ENCODE results near the gene WIF1.

The WIF1 gene

DNA sequence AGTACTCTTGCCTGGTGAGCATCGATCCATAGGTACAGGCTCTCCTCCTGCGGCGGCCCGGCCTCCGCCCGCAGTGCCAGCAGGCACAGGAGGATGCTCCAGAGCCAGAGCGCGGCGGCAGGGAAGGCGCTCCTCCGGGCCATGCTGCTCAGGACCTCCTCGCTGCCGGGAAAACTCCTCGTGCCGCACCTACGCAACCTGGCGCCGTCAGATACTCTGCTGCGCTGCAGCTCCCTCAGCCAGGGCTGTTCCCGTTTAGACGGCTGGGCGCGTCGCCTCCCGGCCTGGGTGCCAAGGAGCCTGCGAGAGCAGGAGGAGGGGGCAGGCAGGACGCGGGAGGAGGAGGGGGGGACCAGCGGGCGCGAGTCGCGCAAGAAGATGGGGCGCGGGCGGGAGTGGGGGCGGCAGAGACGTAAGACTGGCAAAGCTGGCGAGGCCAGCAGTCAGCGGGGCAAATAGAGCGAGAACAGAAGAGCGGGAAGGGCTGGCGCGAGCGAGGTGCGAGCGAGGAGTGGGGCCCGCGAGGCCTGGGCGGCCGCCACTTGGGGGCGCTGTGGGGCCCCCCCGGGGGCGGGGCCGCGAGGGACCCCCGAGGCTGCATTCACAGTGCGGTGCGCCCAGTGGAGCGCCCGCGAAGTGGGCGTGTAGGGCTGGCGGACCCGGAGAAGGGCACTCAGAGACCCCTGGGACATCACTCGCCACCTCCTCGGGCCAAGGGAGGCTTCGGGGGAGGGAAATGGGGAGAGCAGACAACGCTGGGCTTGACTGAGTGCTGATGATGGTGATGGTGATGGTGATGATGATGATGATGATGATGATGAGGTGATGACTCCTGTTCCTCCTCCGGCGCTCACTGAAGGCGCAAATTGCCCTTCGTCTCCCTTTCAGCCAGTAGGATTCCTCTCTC, at the start of gene WIF1 (continued):
- TF ChIP-seq, protein P1, sequence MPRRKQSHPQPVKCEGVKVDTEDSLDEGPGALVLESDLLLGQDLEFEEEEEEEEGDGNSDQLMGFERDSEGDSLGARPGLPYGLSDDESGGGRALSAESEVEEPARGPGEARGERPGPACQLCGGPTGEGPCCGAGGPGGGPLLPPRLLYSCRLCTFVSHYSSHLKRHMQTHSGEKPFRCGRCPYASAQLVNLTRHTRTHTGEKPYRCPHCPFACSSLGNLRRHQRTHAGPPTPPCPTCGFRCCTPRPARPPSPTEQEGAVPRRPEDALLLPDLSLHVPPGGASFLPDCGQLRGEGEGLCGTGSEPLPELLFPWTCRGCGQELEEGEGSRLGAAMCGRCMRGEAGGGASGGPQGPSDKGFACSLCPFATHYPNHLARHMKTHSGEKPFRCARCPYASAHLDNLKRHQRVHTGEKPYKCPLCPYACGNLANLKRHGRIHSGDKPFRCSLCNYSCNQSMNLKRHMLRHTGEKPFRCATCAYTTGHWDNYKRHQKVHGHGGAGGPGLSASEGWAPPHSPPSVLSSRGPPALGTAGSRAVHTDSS (tag by site-specific recombination; IDR thresholded peaks at IDR 0.05), result peak; percentile 95
- TF ChIP-seq ZNF626 (tag by site-specific recombination; IDR thresholded peaks at IDR 0.05), result no peak
- TF ChIP-seq, protein P2, sequence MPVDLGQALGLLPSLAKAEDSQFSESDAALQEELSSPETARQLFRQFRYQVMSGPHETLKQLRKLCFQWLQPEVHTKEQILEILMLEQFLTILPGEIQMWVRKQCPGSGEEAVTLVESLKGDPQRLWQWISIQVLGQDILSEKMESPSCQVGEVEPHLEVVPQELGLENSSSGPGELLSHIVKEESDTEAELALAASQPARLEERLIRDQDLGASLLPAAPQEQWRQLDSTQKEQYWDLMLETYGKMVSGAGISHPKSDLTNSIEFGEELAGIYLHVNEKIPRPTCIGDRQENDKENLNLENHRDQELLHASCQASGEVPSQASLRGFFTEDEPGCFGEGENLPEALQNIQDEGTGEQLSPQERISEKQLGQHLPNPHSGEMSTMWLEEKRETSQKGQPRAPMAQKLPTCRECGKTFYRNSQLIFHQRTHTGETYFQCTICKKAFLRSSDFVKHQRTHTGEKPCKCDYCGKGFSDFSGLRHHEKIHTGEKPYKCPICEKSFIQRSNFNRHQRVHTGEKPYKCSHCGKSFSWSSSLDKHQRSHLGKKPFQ (tag by site-specific recombination; IDR thresholded peaks at IDR 0.05), result no peak
- TF ChIP-seq ZNF610 (tag by site-specific recombination; IDR thresholded peaks at IDR 0.05; ENCODE audit: borderline replicate concordance), result no peak
- TF ChIP-seq ZNF792 (tag by site-specific recombination; IDR thresholded peaks at IDR 0.05), result 0 out of 2 replicates have a peak, but pooled peaks have one; percentile 23
- TF ChIP-seq ZNF548 (tag by site-specific recombination; IDR thresholded peaks at IDR 0.05), result no peak
- TF ChIP-seq ZNF571 (tag by site-specific recombination; IDR thresholded peaks at IDR 0.05), result no peak
- peak; percentile 74; the same call in 1 of the 2 replicates for TF ChIP-seq EGR2 (tag by site-specific recombination; IDR thresholded peaks at IDR 0.05; ENCODE audit: low read depth)
- peak; percentile 94 for TF ChIP-seq ZFP69B (tag by site-specific recombination; IDR thresholded peaks at IDR 0.05)
- no peak for TF ChIP-seq ZNF677 (tag by site-specific recombination; IDR thresholded peaks at IDR 0.05)
- TF ChIP-seq, protein P3, sequence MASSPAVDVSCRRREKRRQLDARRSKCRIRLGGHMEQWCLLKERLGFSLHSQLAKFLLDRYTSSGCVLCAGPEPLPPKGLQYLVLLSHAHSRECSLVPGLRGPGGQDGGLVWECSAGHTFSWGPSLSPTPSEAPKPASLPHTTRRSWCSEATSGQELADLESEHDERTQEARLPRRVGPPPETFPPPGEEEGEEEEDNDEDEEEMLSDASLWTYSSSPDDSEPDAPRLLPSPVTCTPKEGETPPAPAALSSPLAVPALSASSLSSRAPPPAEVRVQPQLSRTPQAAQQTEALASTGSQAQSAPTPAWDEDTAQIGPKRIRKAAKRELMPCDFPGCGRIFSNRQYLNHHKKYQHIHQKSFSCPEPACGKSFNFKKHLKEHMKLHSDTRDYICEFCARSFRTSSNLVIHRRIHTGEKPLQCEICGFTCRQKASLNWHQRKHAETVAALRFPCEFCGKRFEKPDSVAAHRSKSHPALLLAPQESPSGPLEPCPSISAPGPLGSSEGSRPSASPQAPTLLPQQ (tag by site-specific recombination; IDR thresholded peaks at IDR 0.05), result peak; percentile 98
- TF ChIP-seq, protein P4, sequence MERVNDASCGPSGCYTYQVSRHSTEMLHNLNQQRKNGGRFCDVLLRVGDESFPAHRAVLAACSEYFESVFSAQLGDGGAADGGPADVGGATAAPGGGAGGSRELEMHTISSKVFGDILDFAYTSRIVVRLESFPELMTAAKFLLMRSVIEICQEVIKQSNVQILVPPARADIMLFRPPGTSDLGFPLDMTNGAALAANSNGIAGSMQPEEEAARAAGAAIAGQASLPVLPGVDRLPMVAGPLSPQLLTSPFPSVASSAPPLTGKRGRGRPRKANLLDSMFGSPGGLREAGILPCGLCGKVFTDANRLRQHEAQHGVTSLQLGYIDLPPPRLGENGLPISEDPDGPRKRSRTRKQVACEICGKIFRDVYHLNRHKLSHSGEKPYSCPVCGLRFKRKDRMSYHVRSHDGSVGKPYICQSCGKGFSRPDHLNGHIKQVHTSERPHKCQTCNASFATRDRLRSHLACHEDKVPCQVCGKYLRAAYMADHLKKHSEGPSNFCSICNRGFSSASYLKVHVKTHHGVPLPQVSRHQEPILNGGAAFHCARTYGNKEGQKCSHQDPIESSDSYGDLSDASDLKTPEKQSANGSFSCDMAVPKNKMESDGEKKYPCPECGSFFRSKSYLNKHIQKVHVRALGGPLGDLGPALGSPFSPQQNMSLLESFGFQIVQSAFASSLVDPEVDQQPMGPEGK (tag by site-specific recombination; IDR thresholded peaks at IDR 0.05), result peak; percentile 42; the same call in 1 of the 2 replicates
- TF ChIP-seq, protein P5, sequence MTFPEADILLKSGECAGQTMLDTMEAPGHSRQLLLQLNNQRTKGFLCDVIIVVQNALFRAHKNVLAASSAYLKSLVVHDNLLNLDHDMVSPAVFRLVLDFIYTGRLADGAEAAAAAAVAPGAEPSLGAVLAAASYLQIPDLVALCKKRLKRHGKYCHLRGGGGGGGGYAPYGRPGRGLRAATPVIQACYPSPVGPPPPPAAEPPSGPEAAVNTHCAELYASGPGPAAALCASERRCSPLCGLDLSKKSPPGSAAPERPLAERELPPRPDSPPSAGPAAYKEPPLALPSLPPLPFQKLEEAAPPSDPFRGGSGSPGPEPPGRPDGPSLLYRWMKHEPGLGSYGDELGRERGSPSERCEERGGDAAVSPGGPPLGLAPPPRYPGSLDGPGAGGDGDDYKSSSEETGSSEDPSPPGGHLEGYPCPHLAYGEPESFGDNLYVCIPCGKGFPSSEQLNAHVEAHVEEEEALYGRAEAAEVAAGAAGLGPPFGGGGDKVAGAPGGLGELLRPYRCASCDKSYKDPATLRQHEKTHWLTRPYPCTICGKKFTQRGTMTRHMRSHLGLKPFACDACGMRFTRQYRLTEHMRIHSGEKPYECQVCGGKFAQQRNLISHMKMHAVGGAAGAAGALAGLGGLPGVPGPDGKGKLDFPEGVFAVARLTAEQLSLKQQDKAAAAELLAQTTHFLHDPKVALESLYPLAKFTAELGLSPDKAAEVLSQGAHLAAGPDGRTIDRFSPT (tag by site-specific recombination; IDR thresholded peaks at IDR 0.05), result peak; percentile 63; the same call in 1 of the 2 replicates
- no peak for TF ChIP-seq ZNF629 (tag by site-specific recombination; IDR thresholded peaks at IDR 0.05)
- TF ChIP-seq, protein P6, sequence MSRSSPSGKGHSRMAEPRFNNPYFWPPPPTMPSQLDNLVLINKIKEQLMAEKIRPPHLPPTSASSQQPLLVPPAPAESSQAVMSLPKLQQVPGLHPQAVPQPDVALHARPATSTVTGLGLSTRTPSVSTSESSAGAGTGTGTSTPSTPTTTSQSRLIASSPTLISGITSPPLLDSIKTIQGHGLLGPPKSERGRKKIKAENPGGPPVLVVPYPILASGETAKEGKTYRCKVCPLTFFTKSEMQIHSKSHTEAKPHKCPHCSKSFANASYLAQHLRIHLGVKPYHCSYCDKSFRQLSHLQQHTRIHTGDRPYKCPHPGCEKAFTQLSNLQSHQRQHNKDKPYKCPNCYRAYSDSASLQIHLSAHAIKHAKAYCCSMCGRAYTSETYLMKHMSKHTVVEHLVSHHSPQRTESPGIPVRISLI (tag by site-specific recombination; IDR thresholded peaks at IDR 0.05), result no peak
- peak; percentile 41; the same call in 1 of the 2 replicates for TF ChIP-seq ZNF501 (tag by site-specific recombination; IDR thresholded peaks at IDR 0.05)
- TF ChIP-seq ZNF341 (tag by site-specific recombination; IDR thresholded peaks at IDR 0.05; ENCODE audit: low read depth), result peak; percentile 93
- peak; percentile 67 for TF ChIP-seq GLIS2 (tag by site-specific recombination; IDR thresholded peaks at IDR 0.05)
- peak; percentile 85 for TF ChIP-seq ZBTB8A (tag by site-specific recombination; IDR thresholded peaks at IDR 0.05)
- no peak for TF ChIP-seq KLF8 (tag by site-specific recombination; IDR thresholded peaks at IDR 0.05)
- 0 out of 2 replicates have a peak, but pooled peaks have one; percentile 64 for TF ChIP-seq ZFP37 (tag by site-specific recombination; IDR thresholded peaks at IDR 0.05)
- peak; percentile 90 for TF ChIP-seq ZNF335 (tag by site-specific recombination; conservative IDR thresholded peaks at IDR 0.05)
- TF ChIP-seq, protein P7, sequence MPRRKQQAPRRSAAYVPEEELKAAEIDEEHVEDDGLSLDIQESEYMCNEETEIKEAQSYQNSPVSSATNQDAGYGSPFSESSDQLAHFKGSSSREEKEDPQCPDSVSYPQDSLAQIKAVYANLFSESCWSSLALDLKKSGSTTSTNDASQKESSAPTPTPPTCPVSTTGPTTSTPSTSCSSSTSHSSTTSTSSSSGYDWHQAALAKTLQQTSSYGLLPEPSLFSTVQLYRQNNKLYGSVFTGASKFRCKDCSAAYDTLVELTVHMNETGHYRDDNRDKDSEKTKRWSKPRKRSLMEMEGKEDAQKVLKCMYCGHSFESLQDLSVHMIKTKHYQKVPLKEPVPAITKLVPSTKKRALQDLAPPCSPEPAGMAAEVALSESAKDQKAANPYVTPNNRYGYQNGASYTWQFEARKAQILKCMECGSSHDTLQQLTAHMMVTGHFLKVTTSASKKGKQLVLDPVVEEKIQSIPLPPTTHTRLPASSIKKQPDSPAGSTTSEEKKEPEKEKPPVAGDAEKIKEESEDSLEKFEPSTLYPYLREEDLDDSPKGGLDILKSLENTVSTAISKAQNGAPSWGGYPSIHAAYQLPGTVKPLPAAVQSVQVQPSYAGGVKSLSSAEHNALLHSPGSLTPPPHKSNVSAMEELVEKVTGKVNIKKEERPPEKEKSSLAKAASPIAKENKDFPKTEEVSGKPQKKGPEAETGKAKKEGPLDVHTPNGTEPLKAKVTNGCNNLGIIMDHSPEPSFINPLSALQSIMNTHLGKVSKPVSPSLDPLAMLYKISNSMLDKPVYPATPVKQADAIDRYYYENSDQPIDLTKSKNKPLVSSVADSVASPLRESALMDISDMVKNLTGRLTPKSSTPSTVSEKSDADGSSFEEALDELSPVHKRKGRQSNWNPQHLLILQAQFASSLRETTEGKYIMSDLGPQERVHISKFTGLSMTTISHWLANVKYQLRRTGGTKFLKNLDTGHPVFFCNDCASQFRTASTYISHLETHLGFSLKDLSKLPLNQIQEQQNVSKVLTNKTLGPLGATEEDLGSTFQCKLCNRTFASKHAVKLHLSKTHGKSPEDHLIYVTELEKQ (tag by site-specific recombination; IDR thresholded peaks at IDR 0.05; ENCODE audit: borderline replicate concordance), result no peak

Data from HEK293 (cell line).